B cell (primary cell): ENCODE measurements around the gene SLC16A14. TPM values are rescaled to one million over a fixed set of nuclear protein-coding genes. Genes with fewer than 3 reads are reported as not detected.

Experiments
- ATAC-seq: fragments of 200-7000 bp; cut with Tn5 transposase; one replicate; pipeline ENCODE4 v1.10.0; 2021; ENCODE audit warnings: low read depth, mild to moderate bottlenecking, moderate number of reproducible peaks, moderate library complexity
- CTCF ChIA-PET: fragments of 350-600 bp; sonication (Branson Sonifier 250); formaldehyde crosslinking; loops from one replicate; lab custom pipeline; 2021; ENCODE audit warnings: antibody characterized with exemption, inconsistent platforms; lab: Charles Lee
- POLR2A ChIA-PET: fragments of 350-600 bp; sonication (Branson Sonifier 250); formaldehyde crosslinking; loops from one replicate; lab custom pipeline; 2021; ENCODE audit warnings: antibody characterized with exemption; lab: Charles Lee
- DNase-seq: peaks from one replicate; pipeline ENCODE4 v3.0.0; 2013
- H2AFZ ChIP-seq: 2 replicates; pipeline ENCODE4 v1.6.1; 2012; ENCODE audit warnings: mild to moderate bottlenecking, low read depth, low read length; ENCODE audit not compliant: insufficient read depth, poor library complexity, severe bottlenecking
- H3K27ac ChIP-seq, 2 donors: 1 replicate in 1 of 2; 2 replicates in 1 of 2; pipeline ENCODE4 v1.5.1; 2012 to 2013; ENCODE audit warnings: low read length in 2 of 2, mild to moderate bottlenecking in 2 of 2, moderate library complexity in 1 of 2
- H3K27me3 ChIP-seq, 4 experiments: fragments of 200-600 bp in 1 of 4; sonication (generic) in 1 of 4; replicated peaks in 1 of 4; 1 replicate in 2 of 4; 2 replicates in 2 of 4; pipeline versions ENCODE4 v1.6.1 to v1.7.0; 2013 to 2016; ENCODE audit warnings: low read length in 3 of 4, mild to moderate bottlenecking in 2 of 4, mixed read lengths in 1 of 4, moderate library complexity in 1 of 4; ENCODE audit not compliant: insufficient read depth in 4 of 4, control insufficient read depth in 3 of 4; ENCODE audit errors: control extremely low read depth in 1 of 4
- H3K36me3 ChIP-seq, 2 experiments: replicated peaks in 1 of 2; 1 replicate in 1 of 2; 2 replicates in 1 of 2; pipeline versions ENCODE4 v1.6.1 to v1.7.1; 2013; ENCODE audit warnings: low read length in 1 of 2; ENCODE audit not compliant: insufficient read depth in 2 of 2, control insufficient read depth in 1 of 2; ENCODE audit errors: control extremely low read depth in 1 of 2, extremely low read depth in 1 of 2
- H3K4me1 ChIP-seq, 2 donors: fragments of 200-600 bp in 1 of 2; sonication (generic) in 1 of 2; 1 replicate in 1 of 2; 2 replicates in 1 of 2; pipeline versions ENCODE4 v1.5.1 to v1.6.1; 2013 to 2017; ENCODE audit warnings: low read length in 2 of 2; ENCODE audit not compliant: control insufficient read depth in 2 of 2, insufficient read depth in 2 of 2
- H3K4me2 ChIP-seq: replicated peaks from 2 replicates; pipeline ENCODE3; 2012; ENCODE audit warnings: mild to moderate bottlenecking, low read depth, low read length; ENCODE audit not compliant: poor library complexity, severe bottlenecking
- H3K4me3 ChIP-seq, 5 experiments: fragments of 200-600 bp in 1 of 5; sonication (generic) in 1 of 5; 1 replicate in 3 of 5; 2 replicates in 2 of 5; pipeline versions ENCODE4 v1.5.1 to v1.7.0; 2011 to 2016; ENCODE audit warnings: low read length in 4 of 5, mild to moderate bottlenecking in 4 of 5, low read depth in 2 of 5, control low read depth in 1 of 5, moderate library complexity in 1 of 5; ENCODE audit not compliant: insufficient read depth in 1 of 5; ENCODE audit errors: control extremely low read depth in 1 of 5, extremely low read depth in 1 of 5
- H3K79me2 ChIP-seq: fragments of 200-600 bp; sonication (generic); one replicate; pipeline ENCODE4 v1.6.0; 2016; ENCODE audit warnings: low read length; ENCODE audit not compliant: control insufficient read depth, insufficient read depth
- H3K9ac ChIP-seq: fragments of 200-600 bp; sonication (generic); 2 replicates; pipeline ENCODE4 v1.6.1; 2017; ENCODE audit warnings: mild to moderate bottlenecking, low read length, moderate library complexity
- H3K9me3 ChIP-seq, 3 donors: one replicate each; pipeline versions ENCODE4 v1.6.1 to v1.7.1; 2013; ENCODE audit warnings: low read length in 2 of 3; ENCODE audit not compliant: control insufficient read depth in 2 of 3, insufficient read depth in 1 of 3; ENCODE audit errors: control extremely low read depth in 1 of 3
- H4K20me1 ChIP-seq: 2 replicates; pipeline ENCODE4 v1.6.0; 2012; ENCODE audit warnings: mild to moderate bottlenecking, low read length; ENCODE audit not compliant: insufficient read depth, control insufficient read depth, poor library complexity, severe bottlenecking
- H3K27ac Mint-ChIP-seq: one replicate; pipeline ENCODE4 v1.8.0; 2021; ENCODE audit warnings: mixed read lengths
- H3K27me3 Mint-ChIP-seq: one replicate; pipeline ENCODE4 v1.8.0; 2021; ENCODE audit warnings: mixed read lengths
- H3K4me1 Mint-ChIP-seq: one replicate; pipeline ENCODE4 v1.8.0; 2021; ENCODE audit warnings: mixed read lengths
- H3K4me3 Mint-ChIP-seq: one replicate; pipeline ENCODE4 v1.8.0; 2021; ENCODE audit warnings: mixed read lengths
- H3K9me3 Mint-ChIP-seq: one replicate; pipeline ENCODE4 v1.8.0; 2022; ENCODE audit warnings: mixed read lengths; ENCODE audit not compliant: insufficient read depth
- EZH2 ChIP-seq: IDR thresholded peaks from 2 replicates; pipeline ENCODE4 v1.6.1; 2012; ENCODE audit warnings: borderline replicate concordance, low read depth, mild to moderate bottlenecking, moderate library complexity, low read length; ENCODE audit not compliant: insufficient read depth, poor library complexity, severe bottlenecking
- WGBS: methylation state at CpG from one replicate; pipeline ENCODE4 v1.1.5; 2013; ENCODE audit warnings: missing lambda C conversion rate; ENCODE audit not compliant: insufficient coverage; 5-methylcytosine and 5-hydroxymethylcytosine counted together
- intact Hi-C: fragments of 100-400 bp; cut with micrococcal nuclease; formaldehyde crosslinking; loops from one replicate; pipeline ENCODE4 v1.10.0; 2022
- polyA plus RNA-seq: library from polyadenylated mRNA; depleted of rRNA; stranded (reverse); fragments of >200 nt; gene quantifications from 2 replicates; pipeline ENCODE4 v1.2.3, GENCODE V29; 2012
- total RNA-seq, 2 donors: library from RNA; stranded (reverse); fragments of 120-200 nt in 1 of 2; gene quantifications; 1 replicate in 1 of 2; 2 replicates in 1 of 2; pipeline versions ENCODE4 v1.2.3 to v1.2.4, GENCODE V29; 2013 to 2022
- TF ChIP-seq, protein P1 (sequence below): fragments of 200-600 bp; IDR thresholded peaks from one replicate; pipeline ENCODE4 v1.8.0; 2022; ENCODE audit warnings: antibody characterized with exemption, mild to moderate bottlenecking

SLC16A14 gene
- total and polyA plus RNA-seq, 2 donors (not counting 1 experiment from before 2014, with no cell fraction given): 0.18 to 2.4 TPM

DNA sequence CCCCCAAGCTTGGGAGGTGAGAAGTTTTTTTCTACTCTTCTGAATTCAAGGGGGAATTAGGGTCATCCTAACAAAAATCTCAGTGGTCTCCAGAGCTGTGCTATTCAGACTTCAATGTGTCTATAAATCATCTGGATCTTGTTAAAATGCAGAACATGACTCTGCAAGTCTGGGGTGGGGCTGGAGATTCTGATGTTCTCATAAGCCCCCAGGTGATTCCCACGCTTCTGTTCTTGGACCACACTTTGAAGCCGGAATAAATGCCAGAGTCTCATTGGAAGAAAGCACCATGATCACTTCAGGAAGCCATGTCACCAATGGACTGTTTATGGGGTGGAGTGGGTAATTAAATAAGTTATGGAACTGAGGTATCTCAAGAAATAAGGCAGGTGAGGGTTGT is 22.2 kb upstream of the SLC16A14 start:
- no peak overlapping the region for H3K4me2 ChIP-seq
- Mint-ChIP-seq H3K4me3 (no peak overlapping the region), H3K9me3 (peaks cover 5% of the 10 kb centered on the region), H3K4me1 (no peaks in the 10 kb centered on the region), H3K27me3 (peaks cover 26% of the 10 kb centered on the region), H3K27ac (no peak overlapping the region)
- CTCF ChIA-PET: no interaction called here
- 83% methylated on average over 2 of the region's 2 CpGs for WGBS
- DNase-seq (no peak), ATAC-seq (no peak)
- H3K4me3 ChIP-seq: no peak overlapping the region
- H3K27me3 ChIP-seq: peaks cover 0 to 2% (median 0%) of the 10 kb centered on the region in 4 experiments
- H3K36me3 ChIP-seq: no peaks in the 10 kb centered on the region
- intact Hi-C loops: no loop called here
- no peaks in the 10 kb centered on the region for H3K4me1 ChIP-seq
- H3K9me3 ChIP-seq: peaks cover 0 to 2% (median 0%) of the 10 kb centered on the region in 3 donors
- H3K27ac ChIP-seq: no peak overlapping the region
- no peak overlapping the region for H2AFZ ChIP-seq
- H3K79me2 ChIP-seq: no peaks in the 10 kb centered on the region
- POLR2A ChIA-PET: no interaction called here
- no peak overlapping the region for H3K9ac ChIP-seq
- H4K20me1 ChIP-seq: no peaks in the 10 kb centered on the region
- TF ChIP-seq EZH2: no peak
- TF ChIP-seq, protein P1, sequence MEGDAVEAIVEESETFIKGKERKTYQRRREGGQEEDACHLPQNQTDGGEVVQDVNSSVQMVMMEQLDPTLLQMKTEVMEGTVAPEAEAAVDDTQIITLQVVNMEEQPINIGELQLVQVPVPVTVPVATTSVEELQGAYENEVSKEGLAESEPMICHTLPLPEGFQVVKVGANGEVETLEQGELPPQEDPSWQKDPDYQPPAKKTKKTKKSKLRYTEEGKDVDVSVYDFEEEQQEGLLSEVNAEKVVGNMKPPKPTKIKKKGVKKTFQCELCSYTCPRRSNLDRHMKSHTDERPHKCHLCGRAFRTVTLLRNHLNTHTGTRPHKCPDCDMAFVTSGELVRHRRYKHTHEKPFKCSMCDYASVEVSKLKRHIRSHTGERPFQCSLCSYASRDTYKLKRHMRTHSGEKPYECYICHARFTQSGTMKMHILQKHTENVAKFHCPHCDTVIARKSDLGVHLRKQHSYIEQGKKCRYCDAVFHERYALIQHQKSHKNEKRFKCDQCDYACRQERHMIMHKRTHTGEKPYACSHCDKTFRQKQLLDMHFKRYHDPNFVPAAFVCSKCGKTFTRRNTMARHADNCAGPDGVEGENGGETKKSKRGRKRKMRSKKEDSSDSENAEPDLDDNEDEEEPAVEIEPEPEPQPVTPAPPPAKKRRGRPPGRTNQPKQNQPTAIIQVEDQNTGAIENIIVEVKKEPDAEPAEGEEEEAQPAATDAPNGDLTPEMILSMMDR: no peak

DNA sequence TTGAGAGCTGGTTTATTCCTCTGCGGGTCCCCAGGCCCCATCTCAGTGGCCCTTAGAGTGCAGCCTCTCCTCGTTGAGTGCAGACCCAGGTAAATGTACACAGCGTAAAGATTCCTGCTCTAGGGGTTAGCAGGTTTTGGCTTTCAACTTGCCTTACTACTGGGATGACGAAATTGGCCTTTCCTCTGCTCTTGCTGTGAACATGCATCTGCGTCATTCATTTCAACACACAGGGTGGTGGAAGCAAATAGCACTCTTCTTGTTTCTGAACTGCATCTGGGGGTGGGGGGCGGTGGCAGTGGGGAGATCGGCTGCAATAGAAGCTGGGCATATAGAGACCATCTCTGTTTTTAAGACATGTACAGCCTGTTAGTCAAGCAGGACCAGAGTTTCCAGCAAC is 16.5 kb upstream of the SLC16A14 start:
- no peak overlapping the region for H3K9ac ChIP-seq
- intact Hi-C loops: no loop called here
- H3K4me2 ChIP-seq: no peak overlapping the region
- no peaks in the 10 kb centered on the region for H3K79me2 ChIP-seq
- Mint-ChIP-seq H3K27me3 (peaks cover 11% of the 10 kb centered on the region), H3K4me1 (no peaks in the 10 kb centered on the region), H3K9me3 (no peaks in the 10 kb centered on the region), H3K27ac (no peak overlapping the region), H3K4me3 (no peak overlapping the region)
- no peak overlapping the region for H3K4me3 ChIP-seq
- no peak overlapping the region for H2AFZ ChIP-seq
- no peaks in the 10 kb centered on the region for H3K9me3 ChIP-seq
- peaks cover 0 to 1% (median 0%) of the 10 kb centered on the region in 4 experiments for H3K27me3 ChIP-seq
- no peaks in the 10 kb centered on the region for H4K20me1 ChIP-seq
- H3K27ac ChIP-seq: no peak overlapping the region
- H3K36me3 ChIP-seq: no peaks in the 10 kb centered on the region
- no peaks in the 10 kb centered on the region for H3K4me1 ChIP-seq
- ChIA-PET POLR2A (no interaction called here), CTCF (no interaction called here)
- 96% methylated on average over 6 of the region's 7 CpGs for WGBS
- DNase-seq (no peak), ATAC-seq (no peak)
- TF ChIP-seq, protein P1: no peak
- no peak for TF ChIP-seq EZH2
